ENCODE results near the gene LZTS2.

DNA sequence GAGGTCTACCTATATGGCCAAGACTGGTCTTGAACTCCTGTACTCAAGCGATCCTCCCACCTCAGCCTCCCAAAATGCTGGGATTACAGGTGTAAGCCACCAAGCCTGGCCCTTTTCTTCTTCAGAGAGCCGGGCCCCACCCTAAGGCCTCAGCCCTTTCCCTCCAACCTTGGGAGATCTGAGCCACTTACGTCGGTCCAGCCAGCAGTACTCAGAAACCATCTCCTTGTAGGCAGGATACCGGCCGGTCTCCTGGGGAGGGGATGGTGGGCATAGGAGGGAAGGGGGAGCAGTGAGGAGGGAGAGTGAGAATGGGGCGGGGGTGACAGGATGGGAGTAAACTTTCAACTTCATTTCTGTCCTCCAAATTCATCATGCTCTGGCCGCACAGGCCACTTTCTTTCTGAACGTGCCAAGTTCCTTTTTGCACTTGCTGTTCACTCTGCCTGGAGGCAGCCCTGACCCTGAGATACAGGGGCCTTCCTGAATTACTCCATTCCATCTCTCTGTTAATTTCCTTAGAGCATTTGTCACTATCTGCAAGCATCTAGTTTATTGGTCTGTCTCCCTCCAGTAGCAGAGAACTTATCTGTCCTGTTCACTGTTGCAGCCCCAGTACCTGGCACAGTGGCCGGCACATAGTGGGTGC, 20.9 kb downstream of the LZTS2 start:
- TF ChIP-seq EZH2 (IDR thresholded peaks at IDR 0.05; ENCODE audit: low read depth, low read length, severe bottlenecking) (no peak), KDM1A (IDR thresholded peaks at IDR 0.05; ENCODE audit: borderline replicate concordance, low read length) (no peak), CTCF (IDR thresholded peaks at IDR 0.05; ENCODE audit: control extremely low read depth in 1 of 3, insufficient read depth in 1 of 3, low read depth in 1 of 3, low read length in 3 of 3) (no peak), POLR2A (IDR thresholded peaks at IDR 0.05; ENCODE audit: control extremely low read depth in 1 of 2, low read depth in 2 of 2, low read length in 2 of 2) (no peak), POLR2AphosphoS5 (IDR thresholded peaks at IDR 0.05; ENCODE audit: low read depth, low read length) (no peak), NRF1 (IDR thresholded peaks at IDR 0.05; ENCODE audit: low read depth, low read length) (no peak)
